ENCODE data around the gene LDLRAP1.

Gene LDLRAP1

GRCh38 chr1:25559031-25559430 is 15.6 kb downstream of the LDLRAP1 start:
- Histone ChIP-seq H3K36me3 (ENCODE audit: insufficient read depth, low read length) (peaks cover 14% of the 10 kb centered on the region), H3K4me2 (ENCODE audit: low read length) (no peak overlapping the region), H3K4me1 (ENCODE audit: control insufficient read depth, insufficient read depth, low read length) (peaks cover 9% of the 10 kb centered on the region), H3K4me3 (ENCODE audit: low read length) (no peak overlapping the region), H3K27me3 (ENCODE audit: control insufficient read depth, insufficient read depth, low read length) (no peaks in the 10 kb centered on the region), H3K9me3 (replicated peaks; ENCODE audit: low read length) (no peaks in the 10 kb centered on the region), H3K9ac (ENCODE audit: low read depth, low read length) (no peak overlapping the region)

- no peak overlapping the region for H3K9ac ChIP-seq (ENCODE audit: low read depth, low read length)
- H3K4me2 ChIP-seq (ENCODE audit: low read length): no peak overlapping the region
- no peaks in the 10 kb centered on the region for H3K27me3 ChIP-seq (ENCODE audit: control insufficient read depth, insufficient read depth, low read length)
- H3K4me1 ChIP-seq (ENCODE audit: control insufficient read depth, insufficient read depth, low read length): peaks cover 9% of the 10 kb centered on the region
- H3K4me3 ChIP-seq (ENCODE audit: low read length): no peak overlapping the region
- H3K36me3 ChIP-seq (ENCODE audit: insufficient read depth, low read length): peaks cover 19% of the 10 kb centered on the region
- H3K9me3 ChIP-seq (replicated peaks; ENCODE audit: low read length): no peaks in the 10 kb centered on the region
Measured at GRCh38 chr1:25560001-25560400, 16.6 kb downstream of the LDLRAP1 start.

GRCh38 chr1:25560788-25561187 is 17.4 kb downstream of the LDLRAP1 start:
- Histone ChIP-seq H3K27me3 (ENCODE audit: control insufficient read depth, insufficient read depth, low read length) (no peaks in the 10 kb centered on the region), H3K36me3 (ENCODE audit: insufficient read depth, low read length) (peaks cover 21% of the 10 kb centered on the region), H3K4me1 (ENCODE audit: control insufficient read depth, insufficient read depth, low read length) (peaks cover 13% of the 10 kb centered on the region), H3K4me2 (ENCODE audit: low read length) (no peak overlapping the region), H3K9me3 (replicated peaks; ENCODE audit: low read length) (no peaks in the 10 kb centered on the region), H3K9ac (ENCODE audit: low read depth, low read length) (no peak overlapping the region), H3K4me3 (ENCODE audit: low read length) (no peak overlapping the region)

- H3K9ac ChIP-seq (ENCODE audit: low read depth, low read length): no peak overlapping the region
- no peaks in the 10 kb centered on the region for H3K9me3 ChIP-seq (replicated peaks; ENCODE audit: low read length)
- H3K4me2 ChIP-seq (ENCODE audit: low read length): no peak overlapping the region
- H3K27me3 ChIP-seq (ENCODE audit: control insufficient read depth, insufficient read depth, low read length): no peaks in the 10 kb centered on the region
- H3K4me3 ChIP-seq (ENCODE audit: low read length): no peak overlapping the region
- H3K36me3 ChIP-seq (ENCODE audit: insufficient read depth, low read length): peaks cover 21% of the 10 kb centered on the region
- H3K4me1 ChIP-seq (ENCODE audit: control insufficient read depth, insufficient read depth, low read length): peaks cover 15% of the 10 kb centered on the region
Measured at GRCh38 chr1:25561421-25562100, 18.2 kb downstream of the LDLRAP1 start.

- H3K36me3 ChIP-seq (ENCODE audit: insufficient read depth, low read length): peaks cover 21% of the 10 kb centered on the region
- no peak overlapping the region for H3K9ac ChIP-seq (ENCODE audit: low read depth, low read length)
- H3K9me3 ChIP-seq (replicated peaks; ENCODE audit: low read length): no peaks in the 10 kb centered on the region
- H3K4me2 ChIP-seq (ENCODE audit: low read length): no peak overlapping the region
- peaks cover 19% of the 10 kb centered on the region for H3K4me1 ChIP-seq (ENCODE audit: control insufficient read depth, insufficient read depth, low read length)
- H3K4me3 ChIP-seq (ENCODE audit: low read length): no peak overlapping the region
- H3K27me3 ChIP-seq (ENCODE audit: control insufficient read depth, insufficient read depth, low read length): no peaks in the 10 kb centered on the region
Measured at GRCh38 chr1:25562101-25562927, 18.9 kb downstream of the LDLRAP1 start.

GRCh38 chr1:25562928-25563283 is 19.5 kb downstream of the LDLRAP1 start:
- no peak overlapping the region for H3K9ac ChIP-seq (ENCODE audit: low read depth, low read length)
- no peaks in the 10 kb centered on the region for H3K27me3 ChIP-seq (ENCODE audit: control insufficient read depth, insufficient read depth, low read length)
- peaks cover 21% of the 10 kb centered on the region for H3K36me3 ChIP-seq (ENCODE audit: insufficient read depth, low read length)
- H3K4me1 ChIP-seq (ENCODE audit: control insufficient read depth, insufficient read depth, low read length): peaks cover 25% of the 10 kb centered on the region
- no peaks in the 10 kb centered on the region for H3K9me3 ChIP-seq (replicated peaks; ENCODE audit: low read length)
- H3K4me3 ChIP-seq (ENCODE audit: low read length): no peak overlapping the region
- no peak overlapping the region for H3K4me2 ChIP-seq (ENCODE audit: low read length)

- no peak overlapping the region for H3K4me3 ChIP-seq (ENCODE audit: low read length)
- peaks cover 21% of the 10 kb centered on the region for H3K36me3 ChIP-seq (ENCODE audit: insufficient read depth, low read length)
- H3K4me1 ChIP-seq (ENCODE audit: control insufficient read depth, insufficient read depth, low read length): peaks cover 31% of the 10 kb centered on the region
- H3K27me3 ChIP-seq (ENCODE audit: control insufficient read depth, insufficient read depth, low read length): no peaks in the 10 kb centered on the region
- H3K4me2 ChIP-seq (ENCODE audit: low read length): no peak overlapping the region
- H3K9me3 ChIP-seq (replicated peaks; ENCODE audit: low read length): no peaks in the 10 kb centered on the region
- no peak overlapping the region for H3K9ac ChIP-seq (ENCODE audit: low read depth, low read length)
Measured at GRCh38 chr1:25563330-25564215, 20.2 kb downstream of the LDLRAP1 start.

GRCh38 chr1:25564777-25565574 is 21.6 kb downstream of the LDLRAP1 start:
- no peak overlapping the region for H3K9ac ChIP-seq (ENCODE audit: low read depth, low read length)
- no peak overlapping the region for H3K4me3 ChIP-seq (ENCODE audit: low read length)

GRCh38 chr1:25565626-25566025 is 22.2 kb downstream of the LDLRAP1 start:
- no peak overlapping the region for H3K4me2 ChIP-seq (ENCODE audit: low read length)
- no peak overlapping the region for H3K4me3 ChIP-seq (ENCODE audit: low read length)
- H3K9ac ChIP-seq (ENCODE audit: low read depth, low read length): no peak overlapping the region
- peaks cover 49% of the 10 kb centered on the region for H3K4me1 ChIP-seq (ENCODE audit: control insufficient read depth, insufficient read depth, low read length)
- H3K27me3 ChIP-seq (ENCODE audit: control insufficient read depth, insufficient read depth, low read length): no peaks in the 10 kb centered on the region
- no peaks in the 10 kb centered on the region for H3K9me3 ChIP-seq (replicated peaks; ENCODE audit: low read length)
- H3K36me3 ChIP-seq (ENCODE audit: insufficient read depth, low read length): peaks cover 18% of the 10 kb centered on the region

More at GRCh38 chr1:25564777-25565574, 21.6 kb downstream of the LDLRAP1 start:
- H3K4me1 ChIP-seq (ENCODE audit: control insufficient read depth, insufficient read depth, low read length): peaks cover 45% of the 10 kb centered on the region
- H3K4me2 ChIP-seq (ENCODE audit: low read length): no peak overlapping the region
- H3K9me3 ChIP-seq (replicated peaks; ENCODE audit: low read length): no peaks in the 10 kb centered on the region
- no peaks in the 10 kb centered on the region for H3K27me3 ChIP-seq (ENCODE audit: control insufficient read depth, insufficient read depth, low read length)
- peaks cover 21% of the 10 kb centered on the region for H3K36me3 ChIP-seq (ENCODE audit: insufficient read depth, low read length)

- H3K9ac ChIP-seq (ENCODE audit: low read depth, low read length): peak overlapping the region; percentile 75
- no peak overlapping the region for H3K4me3 ChIP-seq (ENCODE audit: low read length)
- H3K4me1 ChIP-seq (ENCODE audit: control insufficient read depth, insufficient read depth, low read length): peaks cover 49% of the 10 kb centered on the region
- peak overlapping the region; percentile 80 for H3K4me2 ChIP-seq (ENCODE audit: low read length)
- peaks cover 14% of the 10 kb centered on the region for H3K36me3 ChIP-seq (ENCODE audit: insufficient read depth, low read length)
- H3K9me3 ChIP-seq (replicated peaks; ENCODE audit: low read length): no peaks in the 10 kb centered on the region
- no peaks in the 10 kb centered on the region for H3K27me3 ChIP-seq (ENCODE audit: control insufficient read depth, insufficient read depth, low read length)
Measured at GRCh38 chr1:25566176-25566729, 22.8 kb downstream of the LDLRAP1 start.

All from skeletal muscle satellite cell (primary cell).